MM.1S (cell line): Measurements from ENCODE around the gene SSBP3.

ENCODE experiments used
- DNase-seq: peaks from one replicate; pipeline ENCODE4 v3.0.0-alpha.2; 2015
- H2AFZ ChIP-seq: fragments of 300-600 bp; sonication (generic); 2 replicates; pipeline ENCODE4 v1.6.0; 2016; ENCODE audit warnings: antibody characterized with exemption, low read length
- H3F3A ChIP-seq: fragments of 300-600 bp; sonication (generic); 2 replicates; pipeline ENCODE4 v1.6.1; 2016; ENCODE audit warnings: mild to moderate bottlenecking, antibody characterized with exemption, low read length, moderate library complexity, mixed read lengths; ENCODE audit not compliant: insufficient read depth
- H3K27ac ChIP-seq: fragments of 300-600 bp; sonication (generic); 2 replicates; pipeline ENCODE4 v1.5.1; 2016; ENCODE audit warnings: mild to moderate bottlenecking, low read length
- H3K27me3 ChIP-seq: fragments of 300-600 bp; sonication (generic); replicated peaks from 2 replicates; pipeline ENCODE4 v1.6.0; 2016; ENCODE audit warnings: low read length; ENCODE audit not compliant: insufficient read depth
- H3K36me3 ChIP-seq: fragments of 300-600 bp; sonication (generic); replicated peaks from 2 replicates; pipeline ENCODE4 v1.6.1; 2016; ENCODE audit warnings: mild to moderate bottlenecking, low read length, mixed read lengths; ENCODE audit not compliant: insufficient read depth
- H3K4me1 ChIP-seq: fragments of 300-600 bp; sonication (generic); 2 replicates; pipeline ENCODE4 v1.6.1; 2016; ENCODE audit warnings: low read length, mixed read lengths
- H3K4me2 ChIP-seq: fragments of 300-600 bp; sonication (generic); 2 replicates; pipeline ENCODE4 v1.6.0; 2016; ENCODE audit warnings: low read depth, low read length
- H3K4me3 ChIP-seq: fragments of 300-600 bp; sonication (generic); 2 replicates; pipeline ENCODE4 v1.5.1; 2016; ENCODE audit warnings: low read length, mixed read lengths
- H3K79me2 ChIP-seq: fragments of 300-600 bp; sonication (generic); 2 replicates; pipeline ENCODE4 v1.6.1; 2016; ENCODE audit warnings: mixed run types, low read length, mixed read lengths
- H3K9ac ChIP-seq: fragments of 300-600 bp; sonication (generic); 2 replicates; pipeline ENCODE4 v1.6.1; 2016; ENCODE audit warnings: low read length, mixed read lengths
- H3K9me2 ChIP-seq: fragments of 300-600 bp; sonication (generic); replicated peaks from 2 replicates; pipeline ENCODE4 v1.6.1; 2016; ENCODE audit warnings: mild to moderate bottlenecking, low read length, mixed read lengths; ENCODE audit not compliant: insufficient read depth
- H3K9me3 ChIP-seq: fragments of 300-600 bp; sonication (generic); replicated peaks from 2 replicates; pipeline ENCODE4 v1.6.1; 2016; ENCODE audit warnings: mild to moderate bottlenecking, low read length, mixed read lengths; ENCODE audit not compliant: insufficient read depth
- H4K20me1 ChIP-seq: fragments of 300-600 bp; sonication (generic); 2 replicates; pipeline ENCODE4 v1.6.1; 2016; ENCODE audit warnings: mild to moderate bottlenecking, low read length, moderate library complexity, mixed read lengths; ENCODE audit not compliant: insufficient read depth
- EZH2 ChIP-seq: fragments of 300-600 bp; sonication (generic); optimal IDR thresholded peaks from 2 replicates; pipeline ENCODE3; 2017; ENCODE audit warnings: low read depth, mild to moderate bottlenecking, antibody characterized with exemption, low read length, mixed read lengths
- EZH2phosphoT487 ChIP-seq: fragments of 300-600 bp; sonication (generic); IDR thresholded peaks from 2 replicates; pipeline ENCODE4 v1.6.1; 2018; ENCODE audit warnings: antibody characterized with exemption, low read length
- TF ChIP-seq, protein P1 (sequence below): fragments of 300-600 bp; sonication (generic); IDR thresholded peaks from 2 replicates; pipeline ENCODE4 v1.5.1; 2016; ENCODE audit warnings: antibody characterized with exemption, low read length, mixed read lengths

Gene SSBP3

DNA sequence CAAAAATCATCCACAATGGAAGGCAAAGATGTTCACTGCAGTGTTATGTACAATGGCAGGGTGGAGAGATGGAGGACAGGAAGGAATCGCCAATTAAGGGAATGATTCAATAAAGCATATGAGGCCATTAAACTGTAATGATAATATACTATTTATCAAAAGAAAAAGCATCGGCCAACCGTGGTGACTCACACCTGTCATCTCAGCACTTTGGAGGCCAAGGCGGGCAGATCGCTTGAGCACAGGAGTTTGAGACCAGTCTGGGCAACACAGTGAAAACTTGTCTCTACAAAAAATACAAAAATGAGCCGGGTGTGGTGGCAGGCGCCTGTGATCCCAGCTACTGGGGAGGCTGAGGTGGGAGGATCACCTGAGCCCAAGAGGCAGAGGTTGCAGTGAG, 89.1 kb downstream of the SSBP3 start:
- Histone ChIP-seq H3K4me2 (no peak overlapping the region), H2AFZ (no peak overlapping the region), H3K79me2 (peaks cover 19% of the 10 kb centered on the region), H3K27me3 (no peaks in the 10 kb centered on the region), H3K9me2 (no peaks in the 10 kb centered on the region), H3F3A (no peaks in the 10 kb centered on the region), H3K9ac (no peak overlapping the region), H3K4me3 (no peak overlapping the region), H3K36me3 (no peaks in the 10 kb centered on the region), H3K4me1 (no peaks in the 10 kb centered on the region), H3K9me3 (no peaks in the 10 kb centered on the region), H3K27ac (no peak overlapping the region), H4K20me1 (0 out of 2 replicates have a peak, but pooled peaks cover 2% of the 10 kb centered on the region)
- TF ChIP-seq, protein P1, sequence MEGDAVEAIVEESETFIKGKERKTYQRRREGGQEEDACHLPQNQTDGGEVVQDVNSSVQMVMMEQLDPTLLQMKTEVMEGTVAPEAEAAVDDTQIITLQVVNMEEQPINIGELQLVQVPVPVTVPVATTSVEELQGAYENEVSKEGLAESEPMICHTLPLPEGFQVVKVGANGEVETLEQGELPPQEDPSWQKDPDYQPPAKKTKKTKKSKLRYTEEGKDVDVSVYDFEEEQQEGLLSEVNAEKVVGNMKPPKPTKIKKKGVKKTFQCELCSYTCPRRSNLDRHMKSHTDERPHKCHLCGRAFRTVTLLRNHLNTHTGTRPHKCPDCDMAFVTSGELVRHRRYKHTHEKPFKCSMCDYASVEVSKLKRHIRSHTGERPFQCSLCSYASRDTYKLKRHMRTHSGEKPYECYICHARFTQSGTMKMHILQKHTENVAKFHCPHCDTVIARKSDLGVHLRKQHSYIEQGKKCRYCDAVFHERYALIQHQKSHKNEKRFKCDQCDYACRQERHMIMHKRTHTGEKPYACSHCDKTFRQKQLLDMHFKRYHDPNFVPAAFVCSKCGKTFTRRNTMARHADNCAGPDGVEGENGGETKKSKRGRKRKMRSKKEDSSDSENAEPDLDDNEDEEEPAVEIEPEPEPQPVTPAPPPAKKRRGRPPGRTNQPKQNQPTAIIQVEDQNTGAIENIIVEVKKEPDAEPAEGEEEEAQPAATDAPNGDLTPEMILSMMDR, result no peak
- TF ChIP-seq EZH2 (no peak), EZH2phosphoT487 (no peak)
- DNase-seq, result no peak

DNA sequence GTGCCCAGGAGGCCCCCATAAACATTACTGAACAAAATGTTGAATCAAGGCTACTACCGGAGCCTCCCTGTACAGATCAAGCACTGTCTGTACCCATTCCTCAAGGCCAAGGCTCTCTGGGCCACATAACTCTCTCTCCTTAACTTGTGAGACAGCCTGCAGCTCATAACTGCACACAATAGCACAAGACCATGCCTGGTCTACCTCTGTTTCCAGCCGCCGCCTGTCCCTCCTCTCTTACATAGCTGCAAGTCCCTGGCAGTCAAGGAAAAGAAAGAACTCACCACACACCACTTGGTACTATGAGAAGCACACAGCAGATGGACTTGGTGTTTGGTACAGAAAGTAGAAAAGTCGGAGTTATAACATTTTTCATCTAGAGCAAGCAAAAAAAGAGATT, 91.1 kb downstream of the SSBP3 start:
- H3K27me3 ChIP-seq, result no peaks in the 10 kb centered on the region
- DNase-seq, result no peak
- H3K79me2 ChIP-seq, result peaks cover 18% of the 10 kb centered on the region
- H3F3A ChIP-seq, result no peaks in the 10 kb centered on the region
- no peaks in the 10 kb centered on the region for H3K4me1 ChIP-seq
- no peaks in the 10 kb centered on the region for H3K36me3 ChIP-seq
- H3K9me2 ChIP-seq, result no peaks in the 10 kb centered on the region
- H3K9me3 ChIP-seq, result no peaks in the 10 kb centered on the region
- H3K9ac ChIP-seq, result no peak overlapping the region
- no peaks in the 10 kb centered on the region for H4K20me1 ChIP-seq
- H3K27ac ChIP-seq, result no peak overlapping the region
- TF ChIP-seq EZH2 (no peak), EZH2phosphoT487 (no peak)
- TF ChIP-seq, protein P1, result no peak
- H3K4me2 ChIP-seq, result no peak overlapping the region
- H3K4me3 ChIP-seq, result no peak overlapping the region
- H2AFZ ChIP-seq, result no peak overlapping the region

DNA sequence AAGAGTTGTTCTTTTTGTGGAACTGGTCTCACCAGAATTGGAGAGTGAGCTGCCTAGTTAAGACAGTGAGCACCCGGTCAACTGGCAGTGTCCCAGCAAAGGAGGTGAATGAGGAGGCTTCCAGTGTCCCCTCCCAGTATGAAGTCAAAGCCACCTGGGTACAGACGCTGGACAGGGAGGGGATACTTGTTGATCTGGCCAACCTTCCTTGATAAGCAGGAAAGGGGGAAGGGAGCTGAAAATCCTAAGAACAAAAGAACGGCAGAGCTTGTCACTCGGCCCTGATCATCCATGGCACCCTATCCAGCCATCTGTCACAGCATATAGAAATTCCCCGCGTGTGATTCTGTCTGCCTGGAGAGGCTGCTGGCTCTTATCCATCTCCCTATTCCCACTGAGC, 91.5 kb downstream of the SSBP3 start:
- Histone ChIP-seq H3K4me3 (no peak overlapping the region), H3K79me2 (peaks cover 18% of the 10 kb centered on the region), H4K20me1 (no peaks in the 10 kb centered on the region), H3K36me3 (no peaks in the 10 kb centered on the region), H3K9me2 (no peaks in the 10 kb centered on the region), H3K4me2 (no peak overlapping the region), H3K27ac (no peak overlapping the region), H3K4me1 (no peaks in the 10 kb centered on the region), H3K9ac (no peak overlapping the region), H2AFZ (no peak overlapping the region), H3F3A (no peaks in the 10 kb centered on the region), H3K9me3 (no peaks in the 10 kb centered on the region), H3K27me3 (no peaks in the 10 kb centered on the region)
- no peak for DNase-seq
- TF ChIP-seq EZH2 (no peak), EZH2phosphoT487 (no peak)

DNA sequence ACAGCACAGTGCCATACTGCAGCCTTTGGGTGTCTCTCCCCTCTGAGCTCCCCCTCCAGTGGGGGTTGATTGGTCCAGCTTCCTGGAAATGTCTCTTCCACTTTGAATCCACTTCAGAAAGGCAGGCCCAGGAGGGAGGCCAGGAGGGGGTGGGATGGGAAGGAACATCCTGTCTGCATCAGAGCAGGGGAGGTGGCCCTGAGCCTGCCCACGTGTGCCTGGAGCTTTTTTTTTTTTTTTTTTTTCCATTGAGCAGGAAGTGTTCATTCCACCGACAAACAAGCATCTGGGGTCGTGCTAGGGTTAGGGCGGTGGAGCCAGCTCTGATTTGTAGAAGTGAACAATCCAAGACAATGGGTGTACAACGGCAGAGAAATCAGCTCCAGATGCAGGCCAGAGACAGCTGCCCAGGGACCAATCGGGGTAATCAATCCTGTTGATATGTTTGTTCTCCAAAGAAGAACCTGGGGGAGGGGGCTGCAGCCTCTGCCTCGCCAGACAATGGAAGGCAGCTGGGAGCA, 93.3 kb downstream of the SSBP3 start:
- no peak overlapping the region for H3K9ac ChIP-seq
- no peaks in the 10 kb centered on the region for H3K27me3 ChIP-seq
- TF ChIP-seq EZH2 (no peak), EZH2phosphoT487 (no peak)
- TF ChIP-seq, protein P1, result no peak
- H3K27ac ChIP-seq, result no peak overlapping the region
- no peak overlapping the region for H3K4me2 ChIP-seq
- no peaks in the 10 kb centered on the region for H3K36me3 ChIP-seq
- H3K9me3 ChIP-seq, result no peaks in the 10 kb centered on the region
- H2AFZ ChIP-seq, result no peak overlapping the region
- no peak overlapping the region for H3K4me3 ChIP-seq
- H3K4me1 ChIP-seq, result no peaks in the 10 kb centered on the region
- peaks cover 12% of the 10 kb centered on the region for H3K79me2 ChIP-seq
- DNase-seq, result no peak
- no peaks in the 10 kb centered on the region for H4K20me1 ChIP-seq
- H3K9me2 ChIP-seq, result no peaks in the 10 kb centered on the region
- no peaks in the 10 kb centered on the region for H3F3A ChIP-seq
